ENCODE data around the gene DAPK1. TPM values are rescaled to one million over a fixed set of nuclear protein-coding genes. Genes with fewer than 3 reads are reported as not detected.
A peak's percentile ranks its signal among the peaks of the same experiment; 100 is the strongest.

Gene DAPK1
- total RNA-seq, 1 donor from 2014 or later, result 196 TPM

DNA sequence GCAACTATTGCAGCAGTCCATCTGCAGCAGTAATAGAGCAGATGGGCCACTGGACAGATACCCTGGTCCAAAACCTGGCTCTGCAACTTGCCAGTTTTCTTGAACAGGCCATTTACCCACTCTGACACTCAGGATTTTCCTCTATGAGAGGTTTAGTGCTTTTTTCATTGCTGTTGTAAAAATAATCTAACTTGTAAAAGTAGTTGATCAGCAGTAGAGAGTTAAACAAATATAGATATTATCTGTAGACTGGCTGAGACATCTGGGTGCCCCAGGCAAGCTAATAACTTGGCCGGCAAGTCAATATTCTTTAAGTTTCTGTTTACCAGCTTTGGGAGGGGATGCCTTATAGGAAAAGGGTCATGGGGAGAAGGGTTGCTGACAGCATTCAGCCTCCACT lies 4.1 kb downstream of the DAPK1 start:
- no peak for ATAC-seq
- peaks cover 54% of the 10 kb centered on the region for H3K4me1 ChIP-seq
- peak overlapping the region; percentile 32 for H3K4me3 ChIP-seq
- H3K36me3 ChIP-seq, result no peaks in the 10 kb centered on the region
- H3K27ac ChIP-seq, result peak overlapping the region; percentile 22
- TF ChIP-seq, protein P1, sequence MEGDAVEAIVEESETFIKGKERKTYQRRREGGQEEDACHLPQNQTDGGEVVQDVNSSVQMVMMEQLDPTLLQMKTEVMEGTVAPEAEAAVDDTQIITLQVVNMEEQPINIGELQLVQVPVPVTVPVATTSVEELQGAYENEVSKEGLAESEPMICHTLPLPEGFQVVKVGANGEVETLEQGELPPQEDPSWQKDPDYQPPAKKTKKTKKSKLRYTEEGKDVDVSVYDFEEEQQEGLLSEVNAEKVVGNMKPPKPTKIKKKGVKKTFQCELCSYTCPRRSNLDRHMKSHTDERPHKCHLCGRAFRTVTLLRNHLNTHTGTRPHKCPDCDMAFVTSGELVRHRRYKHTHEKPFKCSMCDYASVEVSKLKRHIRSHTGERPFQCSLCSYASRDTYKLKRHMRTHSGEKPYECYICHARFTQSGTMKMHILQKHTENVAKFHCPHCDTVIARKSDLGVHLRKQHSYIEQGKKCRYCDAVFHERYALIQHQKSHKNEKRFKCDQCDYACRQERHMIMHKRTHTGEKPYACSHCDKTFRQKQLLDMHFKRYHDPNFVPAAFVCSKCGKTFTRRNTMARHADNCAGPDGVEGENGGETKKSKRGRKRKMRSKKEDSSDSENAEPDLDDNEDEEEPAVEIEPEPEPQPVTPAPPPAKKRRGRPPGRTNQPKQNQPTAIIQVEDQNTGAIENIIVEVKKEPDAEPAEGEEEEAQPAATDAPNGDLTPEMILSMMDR (IDR thresholded peaks at IDR 0.05), result no peak
- H3K9me3 ChIP-seq, result no peaks in the 10 kb centered on the region
- DNase-seq, result no peak
- H3K27me3 ChIP-seq (ENCODE audit: low read depth), result no peaks in the 10 kb centered on the region
- intact Hi-C loops (cut with DNase I), result no loop called here

DNA sequence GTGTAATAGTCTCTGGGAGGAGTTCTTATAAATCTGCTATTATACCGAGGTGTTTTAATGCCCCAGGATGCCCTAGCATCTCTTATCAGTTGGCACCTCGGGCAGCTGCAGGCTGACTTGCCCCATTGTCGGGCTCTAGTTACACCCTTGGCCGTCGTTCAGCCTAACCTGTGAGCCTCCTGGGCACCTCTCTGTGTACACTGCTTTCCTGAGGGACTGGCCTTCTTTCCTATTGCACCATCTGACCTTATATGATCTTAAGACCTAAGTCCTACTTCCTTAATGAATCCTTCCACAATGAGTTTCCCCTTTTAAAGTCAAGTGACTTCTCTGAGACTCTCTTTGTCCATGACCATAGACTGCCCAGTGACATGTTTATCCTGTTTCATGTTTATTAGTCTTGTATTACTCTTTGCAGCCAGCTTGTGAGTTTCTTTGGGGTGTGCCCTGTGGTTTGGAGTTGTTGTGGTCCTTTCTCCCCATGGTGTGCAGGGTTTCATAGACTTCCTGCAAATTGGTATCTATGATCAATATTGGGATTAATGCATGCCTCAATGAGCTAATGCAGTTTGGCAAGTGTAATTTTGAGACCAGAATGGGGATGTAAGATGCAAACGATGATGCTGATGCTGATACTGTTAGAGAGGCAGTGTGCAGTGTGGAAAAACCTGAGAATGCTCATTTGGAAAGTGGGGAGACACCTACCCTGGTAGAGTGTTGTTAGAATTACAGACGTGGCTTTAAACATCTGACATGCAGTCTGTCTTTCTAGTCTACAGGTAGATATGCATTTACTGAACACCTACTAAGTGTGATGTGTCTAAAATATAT lies 4.9 kb downstream of the DAPK1 start:
- intact Hi-C loops (cut with DNase I), result no loop called here
- no peaks in the 10 kb centered on the region for H3K9me3 ChIP-seq
- peak; percentile 34 to 60 for ATAC-seq
- peak; percentile 80 for DNase-seq
- peak overlapping the region; percentile 32 for H3K4me3 ChIP-seq
- peaks cover 51% of the 10 kb centered on the region for H3K4me1 ChIP-seq
- no peaks in the 10 kb centered on the region for H3K27me3 ChIP-seq (ENCODE audit: low read depth)
- H3K36me3 ChIP-seq, result peaks cover 7% of the 10 kb centered on the region
- peak overlapping the region; percentile 22 for H3K27ac ChIP-seq
- TF ChIP-seq, protein P1 (IDR thresholded peaks at IDR 0.05), result no peak

DNA sequence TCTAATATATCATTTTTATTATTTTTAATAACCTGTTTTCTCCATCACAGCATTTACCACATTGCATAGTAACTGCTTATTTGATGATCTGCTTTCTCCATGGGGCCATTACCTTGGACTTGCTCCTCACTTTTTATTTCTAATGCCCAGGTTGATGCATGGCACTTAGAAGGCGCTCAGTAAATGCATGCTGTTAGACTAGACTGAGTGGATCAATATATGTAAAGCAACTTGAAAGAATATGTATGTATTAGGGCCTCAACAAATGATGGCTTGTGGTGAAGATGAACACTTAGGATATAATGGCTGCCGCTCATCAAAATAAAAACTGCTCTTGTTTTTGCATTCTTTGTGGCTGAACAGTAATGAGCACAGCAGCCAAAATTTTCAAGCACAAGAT lies 5.8 kb downstream of the DAPK1 start:
- ATAC-seq, result no peak
- intact Hi-C loops (cut with DNase I), result no loop called here
- peaks cover 12% of the 10 kb centered on the region for H3K36me3 ChIP-seq
- H3K27ac ChIP-seq, result peak overlapping the region; percentile 13
- TF ChIP-seq, protein P1 (IDR thresholded peaks at IDR 0.05), result no peak
- H3K4me3 ChIP-seq, result no peak overlapping the region
- no peaks in the 10 kb centered on the region for H3K27me3 ChIP-seq (ENCODE audit: low read depth)
- H3K9me3 ChIP-seq, result no peaks in the 10 kb centered on the region
- no peak for DNase-seq
- peaks cover 51% of the 10 kb centered on the region for H3K4me1 ChIP-seq

DNA sequence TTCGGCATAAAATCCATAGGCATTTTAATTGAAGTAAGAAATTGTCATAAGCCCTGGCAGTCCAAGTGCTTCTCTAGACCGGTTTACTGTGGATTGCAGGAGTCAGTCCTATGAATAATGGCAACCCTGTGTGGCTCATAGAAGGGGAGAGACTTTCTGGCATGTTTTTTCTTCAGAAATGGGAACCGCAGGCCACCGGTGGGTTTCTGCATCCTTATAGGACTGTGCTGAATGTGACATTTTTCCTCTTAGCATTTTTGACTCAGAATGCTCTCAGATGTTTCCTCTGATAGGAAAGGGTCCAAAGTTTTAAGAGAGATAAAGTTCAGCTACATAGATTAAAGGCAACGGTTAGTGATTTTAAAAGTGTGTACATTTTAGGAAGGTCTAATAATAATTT lies 6.3 kb downstream of the DAPK1 start:
- intact Hi-C loops (cut with DNase I), result no loop called here
- Histone ChIP-seq H3K27ac (peak overlapping the region; percentile 13), H3K9me3 (no peaks in the 10 kb centered on the region), H3K36me3 (peaks cover 12% of the 10 kb centered on the region), H3K4me3 (no peak overlapping the region), H3K4me1 (peaks cover 53% of the 10 kb centered on the region), H3K27me3 (ENCODE audit: low read depth) (no peaks in the 10 kb centered on the region)
- no peak for ATAC-seq
- no peak for DNase-seq
- TF ChIP-seq, protein P1 (IDR thresholded peaks at IDR 0.05), result no peak

GRCh38 chr9:87504938-87505337 lies 7.3 kb downstream of the DAPK1 start:
- H3K27me3 ChIP-seq (ENCODE audit: low read depth), result no peaks in the 10 kb centered on the region
- DNase-seq (no peak), ATAC-seq (no peak)
- H3K27ac ChIP-seq, result no peak overlapping the region
- H3K4me3 ChIP-seq, result no peak overlapping the region
- TF ChIP-seq, protein P1 (IDR thresholded peaks at IDR 0.05), result no peak
- intact Hi-C loops (cut with DNase I), result no loop called here
- no peaks in the 10 kb centered on the region for H3K9me3 ChIP-seq
- H3K36me3 ChIP-seq, result peaks cover 12% of the 10 kb centered on the region
- H3K4me1 ChIP-seq, result peaks cover 62% of the 10 kb centered on the region
